ENCODE results near the gene PRPF39. TPM values are rescaled to one million over a fixed set of nuclear protein-coding genes. Genes with fewer than 3 reads are reported as not detected.
"Not testable (repeated sequence)": the region's sequence is repeated elsewhere in the genome, so short reads cannot be mapped to it uniquely, and the experiment has no call there.

Gene PRPF39
- total and polyA plus RNA-seq, 8 donors: 13.2 to 36.8 (median 23.2) TPM

- H3K4me3 ChIP-seq: no peak overlapping the region
- no peaks in the 10 kb centered on the region for H3K36me3 ChIP-seq
- H3K4me1 ChIP-seq: no peaks in the 10 kb centered on the region
- H3K27ac ChIP-seq: no peak overlapping the region
- H3K9me3 ChIP-seq: no peaks in the 10 kb centered on the region
- no peak for TF ChIP-seq CTCF (IDR thresholded peaks at IDR 0.05)
- no peaks in the 10 kb centered on the region for H3K27me3 ChIP-seq
- FAIRE-seq: peak; percentile 13
- intact Hi-C loops (cut with DNase I): no loop called here
- WGBS, 2 donors: 92 to 96% methylated on average over 5 of the region's 5 CpGs
- no peak for DNase-seq
- no peak for ATAC-seq
Measured at GRCh38 chr14:45073231-45073879, 10.6 kb upstream of the PRPF39 start.

GRCh38 chr14:45078323-45078722 lies 5.6 kb upstream of the PRPF39 start:
- Histone ChIP-seq H3K27me3 (no peaks in the 10 kb centered on the region), H3K36me3 (no peaks in the 10 kb centered on the region), H3K4me1 (peaks cover 0 to 12% (median 2%) of the 10 kb centered on the region in 3 donors), H3K9me3 (no peaks in the 10 kb centered on the region), H3K27ac (no peak overlapping the region), H3K4me3 (no peak overlapping the region)
- FAIRE-seq (no peak), DNase-seq (no peak), ATAC-seq (no peak)
- intact Hi-C loops (cut with DNase I): no loop called here
- TF ChIP-seq CTCF (IDR thresholded peaks at IDR 0.05): no peak
- 88 to 97% methylated on average over 1 of the region's 1 CpG for WGBS, 2 donors

- 97 to 98% methylated on average over 25 to 40 of the region's 40 CpGs for WGBS, 2 donors
- H3K27ac ChIP-seq; H3K27me3 ChIP-seq; H3K9me3 ChIP-seq; H3K36me3 ChIP-seq; ATAC-seq; H3K4me3 ChIP-seq; intact Hi-C loops (cut with DNase I); FAIRE-seq: not testable (repeated sequence)
- H3K4me1 ChIP-seq: peaks cover 0 to 14% (median 9%) of the 10 kb centered on the region in 3 donors
- DNase-seq: peak in 1 of 6 donors; percentile 59
Measured at GRCh38 chr14:45080416-45080968, 3.4 kb upstream of the PRPF39 start.

- WGBS, 2 donors: 90% methylated on average over 3 of the region's 3 CpGs
- FAIRE-seq: not testable (repeated sequence)
Measured at GRCh38 chr14:45081096-45081495, 2.8 kb upstream of the PRPF39 start.

GRCh38 chr14:45082420-45082819 lies 1.5 kb upstream of the PRPF39 start:
- ATAC-seq: no peak
- Histone ChIP-seq H3K4me1 (peaks cover 13 to 30% (median 19%) of the 10 kb centered on the region in 3 donors), H3K27me3 (no peaks in the 10 kb centered on the region), H3K9me3 (no peaks in the 10 kb centered on the region), H3K36me3 (no peaks in the 10 kb centered on the region), H3K4me3 (no peak overlapping the region), H3K27ac (no peak overlapping the region)
- 16 to 19% methylated on average over 2 of the region's 2 CpGs for WGBS, 2 donors
- TF ChIP-seq CTCF (IDR thresholded peaks at IDR 0.05): no peak
- DNase-seq: no peak
- no peak for FAIRE-seq
- intact Hi-C loops (cut with DNase I): no loop called here

More at GRCh38 chr14:45081096-45081495, 2.8 kb upstream of the PRPF39 start:
- H3K36me3 ChIP-seq; H3K27me3 ChIP-seq; H3K27ac ChIP-seq; ATAC-seq; H3K4me3 ChIP-seq; H3K9me3 ChIP-seq; DNase-seq; intact Hi-C loops (cut with DNase I): not testable (repeated sequence)
- peaks cover 3 to 20% (median 15%) of the 10 kb centered on the region in 3 donors for H3K4me1 ChIP-seq

GRCh38 chr14:45083617-45083975 lies 320 bp upstream of the PRPF39 start:
- Histone ChIP-seq H3K4me3 (peak overlapping the region; percentile 46 to 76 (median 59)), H3K27me3 (no peaks in the 10 kb centered on the region), H3K4me1 (peaks cover 13 to 36% (median 20%) of the 10 kb centered on the region in 3 donors), H3K9me3 (no peaks in the 10 kb centered on the region), H3K36me3 (no peaks in the 10 kb centered on the region), H3K27ac (peak overlapping the region; percentile 73 to 89 (median 79))
- intact Hi-C loops (cut with DNase I): no loop called here
- DNase-seq: no peak
- no peak for TF ChIP-seq CTCF (IDR thresholded peaks at IDR 0.05)
- FAIRE-seq: no peak
- WGBS, 2 donors: 1 to 2% methylated on average over 10 of the region's 10 CpGs
- ATAC-seq: no peak

Measured in pancreas (tissue), 10 donors.